Measurements from ENCODE around the gene ZFP36.
"Not testable (repeated sequence)": the region's sequence is repeated elsewhere in the genome, so short reads cannot be mapped to it uniquely, and the experiment has no call there.

Gene ZFP36

GRCh38 chr19:39449116-39449797, 42.6 kb downstream of the ZFP36 start:
- TF ChIP-seq Cebpa-rat (IDR thresholded peaks at IDR 0.05), result no peak
- no peaks in the 10 kb centered on the region for H3K9me3 ChIP-seq (replicated peaks in 1 of 11)
- H4K20me1 ChIP-seq, result peaks cover 71 to 88% (median 79%) of the 10 kb centered on the region in 11 experiments
- no peak overlapping the region for H3K4me3 ChIP-seq
- peaks cover 37 to 50% (median 43%) of the 10 kb centered on the region in 10 experiments for H3K4me1 ChIP-seq
- no peaks in the 10 kb centered on the region for H3K27me3 ChIP-seq
- H3K27ac ChIP-seq, result peak overlapping the region in 3 of 11 experiments; percentile 7 to 37 (median 7); a peak in 2 of 22 replicates
- H3K36me3 ChIP-seq, result peaks cover 45 to 78% (median 73%) of the 10 kb centered on the region in 11 experiments
- H3K9ac ChIP-seq, result peak overlapping the region in 7 of 11 experiments; percentile 14 to 44 (median 25); a peak in 7 of 22 replicates
- peak overlapping the region in 9 of 11 experiments; percentile 5 to 98 (median 89); a peak in 13 of 22 replicates for H3K4me2 ChIP-seq

GRCh38 chr19:39451257-39451656, 44.6 kb downstream of the ZFP36 start:
- not testable (repeated sequence) for H3K4me3 ChIP-seq; H3K27me3 ChIP-seq; H3K9ac ChIP-seq; H3K4me2 ChIP-seq; H3K9me3 ChIP-seq (replicated peaks in 1 of 11); H3K27ac ChIP-seq
- Histone ChIP-seq H4K20me1 (peaks cover 86 to 100% (median 98%) of the 10 kb centered on the region in 11 experiments), H3K4me1 (peaks cover 30 to 47% (median 40%) of the 10 kb centered on the region in 10 experiments), H3K36me3 (peaks cover 63 to 97% (median 93%) of the 10 kb centered on the region in 11 experiments)

Data from BLaER1 treated with 17β-estradiol and CSF1 and Interleukin-3, amounts not matched to agents 10 nM and 100 nM (cell line).